GM12878 (cell line): ENCODE data around the gene NFAM1. TPM values are rescaled to one million over a fixed set of nuclear protein-coding genes. Genes with fewer than 3 reads are reported as not detected.

Experiments
- ATF2 ChIP-seq: IDR thresholded peaks from 2 replicates; pipeline ENCODE4 v1.6.1; 2012; ENCODE audit warnings: low read length, inconsistent platforms
- BACH1 ChIP-seq: fragments of 450-650 bp; IDR thresholded peaks from 2 replicates; pipeline ENCODE4 v1.6.1; 2017; ENCODE audit warnings: mild to moderate bottlenecking, borderline replicate concordance
- CHD2 ChIP-seq: IDR thresholded peaks from 2 replicates; pipeline ENCODE4 v1.6.1; 2011; ENCODE audit warnings: low read depth, low read length, improper control_type of control experiment, borderline replicate concordance
- CHD4 ChIP-seq: fragments of 200-600 bp; sonication (generic); IDR thresholded peaks from 2 replicates; pipeline ENCODE4 v1.6.1; 2016; ENCODE audit warnings: mild to moderate bottlenecking
- EGR1 ChIP-seq, 2 experiments: IDR thresholded peaks; 1 replicate in 1 of 2; 2 replicates in 1 of 2; pipeline ENCODE4 v1.6.1; 2011 to 2012; ENCODE audit warnings: low read depth in 2 of 2, low read length in 2 of 2, borderline replicate concordance in 1 of 2, mild to moderate bottlenecking in 1 of 2, moderate library complexity in 1 of 2
- FOXM1 ChIP-seq: IDR thresholded peaks from 2 replicates; pipeline ENCODE4 v1.6.1; 2012; ENCODE audit warnings: low read depth, mild to moderate bottlenecking, inconsistent platforms, low read length, moderate library complexity
- MYC ChIP-seq: IDR thresholded peaks from 2 replicates; pipeline ENCODE4 v1.6.1; 2011; ENCODE audit warnings: mild to moderate bottlenecking, low read length, moderate library complexity, inconsistent platforms; ENCODE audit not compliant: insufficient read depth, insufficient replicate concordance, insufficient read length, severe bottlenecking
- NR2F1 ChIP-seq: fragments of 450-650 bp; conservative IDR thresholded peaks from 2 replicates; pipeline ENCODE4 v1.6.1; 2017; ENCODE audit warnings: mild to moderate bottlenecking
- PAX8 ChIP-seq: fragments of 450-650 bp; IDR thresholded peaks from 2 replicates; pipeline ENCODE4 v1.6.1; 2017; ENCODE audit warnings: mild to moderate bottlenecking, moderate library complexity
- RAD21 ChIP-seq: IDR thresholded peaks from 2 replicates; pipeline ENCODE4 v1.6.1; 2011; ENCODE audit warnings: mild to moderate bottlenecking, low read depth, low read length, moderate library complexity; ENCODE audit not compliant: insufficient read depth
- SMAD5 ChIP-seq: IDR thresholded peaks from 2 replicates; pipeline ENCODE4 v1.6.1; 2016; ENCODE audit warnings: antibody characterized with exemption, low read depth
- SREBF2 ChIP-seq: IDR thresholded peaks from 2 replicates; pipeline ENCODE4 v1.6.1; 2012; ENCODE audit warnings: mild to moderate bottlenecking, low read length
- TARDBP ChIP-seq: IDR thresholded peaks from 2 replicates; pipeline ENCODE4 v1.6.1; 2016; ENCODE audit warnings: borderline replicate concordance
- TBL1XR1 ChIP-seq: IDR thresholded peaks from 2 replicates; pipeline ENCODE4 v1.6.1; 2012; ENCODE audit warnings: low read depth, low read length, improper control_type of control experiment
- ZBED1 ChIP-seq: IDR thresholded peaks from 2 replicates; pipeline ENCODE4 v1.6.1; 2016; ENCODE audit warnings: borderline replicate concordance
- ZSCAN29 ChIP-seq: fragments of 450-650 bp; IDR thresholded peaks from 2 replicates; pipeline ENCODE4 v1.6.1; 2017; ENCODE audit warnings: mild to moderate bottlenecking, moderate library complexity
- polyA plus RNA-seq, 11 experiments: library from polyadenylated mRNA; depleted of rRNA in 4 of 11; unstranded in 6 of 11; stranded (reverse) in 5 of 11; fragments of >200 nt; fragmentation: Nextera tagmentation in 4 of 11; fragmentation: Illumina TruSeq in 1 of 11; extraction: Ambion mirVana in 4 of 11; extraction: Trizol in 1 of 11; gene quantifications; 1 replicate in 1 of 11; 2 replicates in 10 of 11; pipeline versions ENCODE4 v1.2.1 to v1.2.3, GENCODE V29; 2011 to 2016; ENCODE audit warnings: inconsistent platforms in 2 of 11, missing spikeins in 2 of 11, low read depth in 1 of 11
- total RNA-seq, 4 experiments: library from RNA; depleted of rRNA in 3 of 4; stranded (reverse); fragments of >200 nt in 3 of 4; fragmentation: Illumina TruSeq in 1 of 4; extraction: Trizol in 1 of 4; gene quantifications; 2 replicates each; pipeline versions ENCODE4 v1.2.1 to v1.2.3, GENCODE V29; 2013 to 2021
- TF ChIP-seq, protein P1 (sequence below): IDR thresholded peaks from 2 replicates; pipeline ENCODE4 v1.6.1; 2011; ENCODE audit warnings: mild to moderate bottlenecking, low read depth, low read length, moderate library complexity; ENCODE audit not compliant: insufficient replicate concordance
- TF ChIP-seq, protein P2 (sequence below): fragments of 450-650 bp; IDR thresholded peaks from 2 replicates; pipeline ENCODE4 v1.6.1; 2017; ENCODE audit warnings: low read depth, mild to moderate bottlenecking, moderate library complexity
- TF ChIP-seq, protein P3 (sequence below): fragments of 450-650 bp; IDR thresholded peaks from 2 replicates; pipeline ENCODE4 v1.6.1; 2014; ENCODE audit warnings: mild to moderate bottlenecking
- TF ChIP-seq, protein P4 (sequence below): IDR thresholded peaks from 2 replicates; pipeline ENCODE4 v1.6.1; 2011; ENCODE audit warnings: low read depth, mild to moderate bottlenecking, low read length, moderate library complexity, borderline replicate concordance; ENCODE audit errors: extremely low read depth

NFAM1 gene
- total and polyA plus RNA-seq, 10 of the 15 experiments (the other 5 are each of a cell fraction or from before 2014, with no cell fraction given): 0.13 to 1.3 (median 0.24) TPM; not detected in 3

DNA sequence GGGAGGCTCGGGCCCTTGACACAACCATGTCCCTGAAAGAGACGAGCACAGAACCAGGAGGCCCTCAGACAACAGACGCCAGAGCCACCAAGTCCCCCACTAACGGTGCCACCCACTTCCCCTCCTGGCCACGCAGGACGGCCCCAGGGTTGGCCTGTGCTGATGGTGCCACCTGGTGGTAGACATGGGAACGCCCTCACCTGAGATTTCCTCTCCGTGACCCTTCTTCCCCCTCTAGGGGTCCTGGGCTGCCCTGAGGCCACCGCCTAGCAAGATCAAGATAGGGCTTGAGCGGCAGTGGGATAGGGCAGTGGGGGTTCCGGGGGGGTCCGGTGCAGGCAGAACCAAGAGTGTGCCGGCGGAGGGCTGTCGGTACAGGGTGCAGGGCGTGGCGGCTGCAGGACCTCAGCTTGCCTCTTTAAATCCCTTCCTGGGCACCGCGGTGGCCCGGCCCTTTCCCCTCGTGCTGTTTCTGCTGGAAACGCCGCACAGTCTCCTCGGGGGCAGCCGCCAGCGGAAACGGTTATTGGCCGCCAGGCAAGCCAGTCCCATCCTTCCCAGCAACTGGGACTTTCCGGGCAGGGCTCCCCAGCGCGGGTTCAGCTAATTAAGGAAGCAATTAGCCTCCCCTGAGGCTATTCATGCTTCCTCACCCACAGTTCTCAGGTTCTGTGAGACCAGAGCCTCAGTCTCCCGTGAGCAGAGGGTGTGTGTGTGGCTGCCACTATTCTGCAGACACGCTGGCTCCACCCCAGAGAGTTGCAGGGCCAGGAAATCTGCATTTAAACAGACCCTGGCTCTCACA, 5.5 kb upstream of the NFAM1 start (continued):
- TF ChIP-seq, protein P1, sequence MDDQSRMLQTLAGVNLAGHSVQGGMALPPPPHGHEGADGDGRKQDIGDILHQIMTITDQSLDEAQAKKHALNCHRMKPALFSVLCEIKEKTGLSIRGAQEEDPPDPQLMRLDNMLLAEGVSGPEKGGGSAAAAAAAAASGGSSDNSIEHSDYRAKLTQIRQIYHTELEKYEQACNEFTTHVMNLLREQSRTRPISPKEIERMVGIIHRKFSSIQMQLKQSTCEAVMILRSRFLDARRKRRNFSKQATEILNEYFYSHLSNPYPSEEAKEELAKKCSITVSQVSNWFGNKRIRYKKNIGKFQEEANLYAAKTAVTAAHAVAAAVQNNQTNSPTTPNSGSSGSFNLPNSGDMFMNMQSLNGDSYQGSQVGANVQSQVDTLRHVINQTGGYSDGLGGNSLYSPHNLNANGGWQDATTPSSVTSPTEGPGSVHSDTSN: peak; percentile 69
- TF ChIP-seq TBL1XR1 (0 out of 2 replicates have a peak, but pooled peaks have one; percentile 30), TARDBP (no peak), RAD21 (peak; percentile 97), FOXM1 (no peak), ZSCAN29 (no peak), BACH1 (peak; percentile 84), MYC (no peak), ATF2 (no peak), CHD4 (no peak), SMAD5 (no peak), ZBED1 (no peak), PAX8 (no peak), NR2F1 (peak; percentile 91), EGR1 (IDR thresholded peaks at IDR 0.05; ENCODE audit: borderline replicate concordance in 1 of 2, low read depth in 2 of 2, low read length in 2 of 2) (no peak), CHD2 (peak; percentile 36; the same call in 1 of the 2 replicates), SREBF2 (no peak)
- TF ChIP-seq, protein P2, sequence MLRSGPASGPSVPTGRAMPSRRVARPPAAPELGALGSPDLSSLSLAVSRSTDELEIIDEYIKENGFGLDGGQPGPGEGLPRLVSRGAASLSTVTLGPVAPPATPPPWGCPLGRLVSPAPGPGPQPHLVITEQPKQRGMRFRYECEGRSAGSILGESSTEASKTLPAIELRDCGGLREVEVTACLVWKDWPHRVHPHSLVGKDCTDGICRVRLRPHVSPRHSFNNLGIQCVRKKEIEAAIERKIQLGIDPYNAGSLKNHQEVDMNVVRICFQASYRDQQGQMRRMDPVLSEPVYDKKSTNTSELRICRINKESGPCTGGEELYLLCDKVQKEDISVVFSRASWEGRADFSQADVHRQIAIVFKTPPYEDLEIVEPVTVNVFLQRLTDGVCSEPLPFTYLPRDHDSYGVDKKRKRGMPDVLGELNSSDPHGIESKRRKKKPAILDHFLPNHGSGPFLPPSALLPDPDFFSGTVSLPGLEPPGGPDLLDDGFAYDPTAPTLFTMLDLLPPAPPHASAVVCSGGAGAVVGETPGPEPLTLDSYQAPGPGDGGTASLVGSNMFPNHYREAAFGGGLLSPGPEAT: peak; percentile 97
- TF ChIP-seq, protein P3, sequence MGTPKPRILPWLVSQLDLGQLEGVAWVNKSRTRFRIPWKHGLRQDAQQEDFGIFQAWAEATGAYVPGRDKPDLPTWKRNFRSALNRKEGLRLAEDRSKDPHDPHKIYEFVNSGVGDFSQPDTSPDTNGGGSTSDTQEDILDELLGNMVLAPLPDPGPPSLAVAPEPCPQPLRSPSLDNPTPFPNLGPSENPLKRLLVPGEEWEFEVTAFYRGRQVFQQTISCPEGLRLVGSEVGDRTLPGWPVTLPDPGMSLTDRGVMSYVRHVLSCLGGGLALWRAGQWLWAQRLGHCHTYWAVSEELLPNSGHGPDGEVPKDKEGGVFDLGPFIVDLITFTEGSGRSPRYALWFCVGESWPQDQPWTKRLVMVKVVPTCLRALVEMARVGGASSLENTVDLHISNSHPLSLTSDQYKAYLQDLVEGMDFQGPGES: no peak
- TF ChIP-seq, protein P4, sequence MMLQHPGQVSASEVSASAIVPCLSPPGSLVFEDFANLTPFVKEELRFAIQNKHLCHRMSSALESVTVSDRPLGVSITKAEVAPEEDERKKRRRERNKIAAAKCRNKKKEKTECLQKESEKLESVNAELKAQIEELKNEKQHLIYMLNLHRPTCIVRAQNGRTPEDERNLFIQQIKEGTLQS: no peak
